ENCODE results near the gene LINC01488.

The LINC01488 gene

DNA sequence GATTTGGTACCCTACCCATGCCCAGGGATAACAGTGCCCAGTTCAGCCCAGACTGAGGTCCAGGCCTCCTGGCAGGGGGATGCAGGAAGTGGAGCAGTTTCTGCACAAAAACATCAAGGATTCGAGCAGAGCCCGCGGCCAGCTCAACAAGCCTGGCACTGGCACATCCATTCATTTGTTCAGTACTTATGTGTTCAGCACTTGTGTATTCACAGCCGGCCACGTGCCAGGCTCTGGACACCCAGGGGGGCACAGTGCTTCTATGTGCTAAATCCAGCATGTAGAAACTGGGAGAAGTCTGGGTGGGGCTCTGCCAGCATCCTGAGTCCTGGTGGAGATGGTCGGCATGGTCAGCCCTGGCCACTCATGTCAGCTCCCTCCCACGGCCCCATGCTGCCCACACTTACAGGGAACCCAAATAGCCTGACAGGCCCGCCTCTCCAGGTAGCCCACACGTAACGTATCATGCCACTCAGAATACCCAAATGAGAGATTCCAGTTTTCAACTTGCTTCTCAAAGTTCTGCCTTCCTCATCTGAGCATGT is 28.5 kb downstream of the LINC01488 start:
- no peak overlapping the region for H3K27ac ChIP-seq (ENCODE audit: insufficient read depth in 1 of 2, low read depth in 1 of 2, low read length in 2 of 2, poor library complexity in 1 of 2, severe bottlenecking in 2 of 2)
- DNase-seq: no peak
- no peaks in the 10 kb centered on the region for H3K36me3 ChIP-seq (ENCODE audit: control insufficient read depth in 4 of 4, insufficient read depth in 4 of 4, low read length in 3 of 4)
- H3K27me3 ChIP-seq (replicated peaks in 2 of 5; ENCODE audit: control insufficient read depth in 4 of 5, insufficient read depth in 5 of 5, low read length in 4 of 5): no peaks in the 10 kb centered on the region
- H3K4me3 ChIP-seq (ENCODE audit: control insufficient read depth in 1 of 7, extremely low read depth in 1 of 7, insufficient read depth in 4 of 7, low read depth in 2 of 7, low read length in 6 of 7): no peak overlapping the region
- 97% methylated on average over 10 of the region's 10 CpGs for WGBS (ENCODE audit: insufficient coverage)
- CTCF ChIA-PET: no interaction called here
- peaks cover 2 to 9% (median 6%) of the 10 kb centered on the region in 4 experiments for H3K4me1 ChIP-seq (ENCODE audit: control extremely low read depth in 1 of 4, control insufficient read depth in 4 of 4, insufficient read depth in 4 of 4, low read length in 3 of 4)
- H3K9me3 ChIP-seq (ENCODE audit: control extremely low read depth in 1 of 5, control insufficient read depth in 4 of 5, insufficient read depth in 2 of 5, low read depth in 1 of 5, low read length in 4 of 5): peaks cover 0 to 5% (median 2%) of the 10 kb centered on the region in 5 experiments
- POLR2A ChIA-PET: no interaction called here

DNA sequence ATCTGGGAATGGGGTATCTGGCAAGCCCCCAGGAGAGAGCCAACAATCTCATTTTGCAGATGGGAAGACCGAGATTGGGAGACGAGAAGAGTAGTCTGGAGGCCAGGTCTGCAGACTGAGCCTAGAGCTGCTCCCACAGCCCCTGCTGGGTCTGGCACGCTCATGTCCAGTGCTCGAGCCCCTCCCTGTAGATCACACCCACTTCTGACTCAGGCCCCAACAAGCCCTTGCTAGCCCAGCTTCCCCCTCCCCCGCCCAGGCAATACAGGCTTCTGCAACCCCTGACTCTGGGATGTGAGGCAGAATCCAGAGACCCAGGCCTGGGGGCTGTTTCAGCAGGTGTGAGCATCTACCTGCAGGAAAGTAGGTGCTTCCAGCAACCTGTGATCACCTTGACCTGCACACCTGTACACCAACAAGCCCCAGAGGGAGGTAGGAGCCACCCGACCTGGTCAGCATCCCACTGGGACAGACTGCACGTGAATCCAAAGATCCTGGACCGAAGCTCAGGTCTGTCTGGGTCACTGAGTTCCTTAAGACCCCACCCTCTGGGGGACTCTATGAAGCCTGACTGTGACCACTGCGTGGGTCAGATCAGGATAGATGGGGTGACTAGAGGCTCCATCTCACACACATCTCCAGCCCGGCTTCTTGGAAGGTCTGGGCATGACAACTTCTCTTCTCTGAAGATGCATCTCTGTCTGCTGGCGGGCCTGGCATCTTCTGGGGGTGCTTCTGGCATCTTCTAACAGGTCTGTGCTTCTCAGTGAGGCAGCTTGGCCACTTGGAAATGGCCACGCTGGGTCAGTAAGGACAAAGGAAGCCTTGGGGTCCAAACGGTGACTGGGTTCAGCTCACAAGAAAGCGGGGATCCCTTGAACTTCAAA is 29.3 kb downstream of the LINC01488 start:
- POLR2A ChIA-PET: no interaction called here
- WGBS (ENCODE audit: insufficient coverage): 95% methylated on average over 13 of the region's 14 CpGs
- peaks cover 2 to 9% (median 5%) of the 10 kb centered on the region in 4 experiments for H3K4me1 ChIP-seq (ENCODE audit: control extremely low read depth in 1 of 4, control insufficient read depth in 4 of 4, insufficient read depth in 4 of 4, low read length in 3 of 4)
- H3K27ac ChIP-seq (ENCODE audit: insufficient read depth in 1 of 2, low read depth in 1 of 2, low read length in 2 of 2, poor library complexity in 1 of 2, severe bottlenecking in 2 of 2): no peak overlapping the region
- no peaks in the 10 kb centered on the region for H3K36me3 ChIP-seq (ENCODE audit: control insufficient read depth in 4 of 4, insufficient read depth in 4 of 4, low read length in 3 of 4)
- DNase-seq: no peak
- H3K9me3 ChIP-seq (ENCODE audit: control extremely low read depth in 1 of 5, control insufficient read depth in 4 of 5, insufficient read depth in 2 of 5, low read depth in 1 of 5, low read length in 4 of 5): peaks cover 0 to 5% (median 3%) of the 10 kb centered on the region in 5 experiments
- H3K4me3 ChIP-seq (ENCODE audit: control insufficient read depth in 1 of 7, extremely low read depth in 1 of 7, insufficient read depth in 4 of 7, low read depth in 2 of 7, low read length in 6 of 7): no peak overlapping the region
- CTCF ChIA-PET: no interaction called here
- H3K27me3 ChIP-seq (replicated peaks in 2 of 5; ENCODE audit: control insufficient read depth in 4 of 5, insufficient read depth in 5 of 5, low read length in 4 of 5): no peaks in the 10 kb centered on the region

DNA sequence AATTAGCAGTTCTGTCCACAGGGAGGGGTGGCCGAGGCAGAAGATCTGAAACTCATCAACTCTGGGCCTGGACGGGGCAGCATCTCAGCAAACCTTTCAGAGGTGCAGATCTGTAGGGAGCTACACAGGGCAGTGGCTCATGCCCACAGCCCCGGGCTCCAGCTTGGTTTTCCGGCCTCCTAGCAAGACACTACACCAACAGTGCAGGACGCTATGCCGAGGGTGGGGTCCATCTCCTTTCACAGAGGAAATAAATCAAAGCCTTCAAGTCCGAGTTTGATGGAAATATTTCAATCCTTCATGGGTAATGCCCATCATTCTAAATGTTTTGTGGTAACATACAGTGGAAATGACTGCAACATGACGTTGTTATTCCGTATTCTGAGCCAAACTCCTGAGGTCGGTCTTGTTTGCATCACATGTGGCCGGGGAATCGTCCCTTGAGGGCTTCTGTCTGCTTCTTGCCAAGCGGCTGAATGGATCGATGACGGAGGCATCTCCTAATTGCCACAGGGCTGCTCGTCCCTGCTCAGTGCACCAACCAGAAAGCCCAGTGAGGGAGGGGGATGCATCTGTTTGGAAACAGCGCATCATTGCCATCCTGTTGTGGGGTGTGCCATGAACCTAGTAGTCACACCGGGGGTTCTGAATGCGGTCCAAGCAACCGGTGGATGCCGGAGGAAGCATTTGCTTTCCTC is 30.0 kb downstream of the LINC01488 start:
- H3K27me3 ChIP-seq (replicated peaks in 2 of 5; ENCODE audit: control insufficient read depth in 4 of 5, insufficient read depth in 5 of 5, low read length in 4 of 5): no peaks in the 10 kb centered on the region
- peaks cover 2 to 9% (median 5%) of the 10 kb centered on the region in 4 experiments for H3K4me1 ChIP-seq (ENCODE audit: control extremely low read depth in 1 of 4, control insufficient read depth in 4 of 4, insufficient read depth in 4 of 4, low read length in 3 of 4)
- POLR2A ChIA-PET: no interaction called here
- H3K9me3 ChIP-seq (ENCODE audit: control extremely low read depth in 1 of 5, control insufficient read depth in 4 of 5, insufficient read depth in 2 of 5, low read depth in 1 of 5, low read length in 4 of 5): peaks cover 0 to 8% (median 0%) of the 10 kb centered on the region in 5 experiments
- CTCF ChIA-PET: no interaction called here
- WGBS (ENCODE audit: insufficient coverage): 96% methylated on average over 15 of the region's 21 CpGs
- no peak for DNase-seq
- no peak overlapping the region for H3K4me3 ChIP-seq (ENCODE audit: control insufficient read depth in 1 of 7, extremely low read depth in 1 of 7, insufficient read depth in 4 of 7, low read depth in 2 of 7, low read length in 6 of 7)
- no peaks in the 10 kb centered on the region for H3K36me3 ChIP-seq (ENCODE audit: control insufficient read depth in 4 of 4, insufficient read depth in 4 of 4, low read length in 3 of 4)
- H3K27ac ChIP-seq (ENCODE audit: insufficient read depth in 1 of 2, low read depth in 1 of 2, low read length in 2 of 2, poor library complexity in 1 of 2, severe bottlenecking in 2 of 2): no peak overlapping the region

DNA sequence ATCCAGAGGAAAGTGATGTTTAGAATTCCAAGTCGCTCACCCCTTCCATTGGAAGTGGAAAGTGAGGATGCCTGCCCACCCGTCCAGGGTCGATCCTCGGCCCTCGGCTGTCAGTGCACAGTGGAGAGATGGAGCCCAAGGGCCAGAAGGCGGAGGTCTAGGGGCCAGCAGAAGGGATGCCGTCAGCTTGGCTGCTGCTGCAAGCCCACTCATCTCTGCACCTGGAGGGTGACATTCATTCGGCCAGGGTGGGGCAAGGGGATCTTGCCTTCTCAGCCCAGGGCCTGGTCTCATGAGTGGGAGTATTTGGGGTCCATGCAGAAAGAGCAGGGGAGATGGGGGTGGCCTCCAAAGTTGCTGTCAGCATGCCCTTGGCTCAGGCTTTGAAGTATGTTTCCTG is 30.7 kb downstream of the LINC01488 start:
- H3K9me3 ChIP-seq (ENCODE audit: control extremely low read depth in 1 of 5, control insufficient read depth in 4 of 5, insufficient read depth in 2 of 5, low read depth in 1 of 5, low read length in 4 of 5): peaks cover 0 to 13% (median 3%) of the 10 kb centered on the region in 5 experiments
- peaks cover 2 to 9% (median 5%) of the 10 kb centered on the region in 4 experiments for H3K4me1 ChIP-seq (ENCODE audit: control extremely low read depth in 1 of 4, control insufficient read depth in 4 of 4, insufficient read depth in 4 of 4, low read length in 3 of 4)
- 98% methylated on average over 8 of the region's 8 CpGs for WGBS (ENCODE audit: insufficient coverage)
- POLR2A ChIA-PET: no interaction called here
- no peak overlapping the region for H3K27ac ChIP-seq (ENCODE audit: insufficient read depth in 1 of 2, low read depth in 1 of 2, low read length in 2 of 2, poor library complexity in 1 of 2, severe bottlenecking in 2 of 2)
- H3K27me3 ChIP-seq (replicated peaks in 2 of 5; ENCODE audit: control insufficient read depth in 4 of 5, insufficient read depth in 5 of 5, low read length in 4 of 5): no peaks in the 10 kb centered on the region
- no peak for DNase-seq
- H3K4me3 ChIP-seq (ENCODE audit: control insufficient read depth in 1 of 7, extremely low read depth in 1 of 7, insufficient read depth in 4 of 7, low read depth in 2 of 7, low read length in 6 of 7): no peak overlapping the region
- no peaks in the 10 kb centered on the region for H3K36me3 ChIP-seq (ENCODE audit: control insufficient read depth in 4 of 4, insufficient read depth in 4 of 4, low read length in 3 of 4)
- CTCF ChIA-PET: interaction anchor here (0.7 kb wide), 1 partner anchor 9 kb away, joined by 3 read pairs; no protein-coding TSS in a partner anchor

DNA sequence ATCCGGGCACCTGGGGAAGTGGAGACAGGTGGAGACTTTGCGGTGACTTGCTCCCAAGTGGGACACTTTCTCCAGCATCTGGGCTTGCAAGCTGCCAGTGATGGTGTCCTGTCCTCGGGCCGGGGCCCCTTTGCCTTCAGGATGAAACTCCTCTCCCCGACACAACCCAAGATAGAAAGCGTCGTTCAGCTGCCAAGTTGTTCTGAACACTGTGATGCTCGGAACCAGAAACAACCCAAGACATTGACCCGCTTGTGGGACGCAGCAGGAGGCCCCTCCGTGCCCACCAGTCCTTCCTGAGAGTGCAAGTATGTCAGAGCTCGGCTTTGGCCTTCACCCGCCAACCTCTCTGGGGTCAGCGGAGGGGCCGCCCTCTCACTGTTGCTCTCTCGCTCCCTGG is 31.3 kb downstream of the LINC01488 start:
- Histone ChIP-seq H3K36me3 (ENCODE audit: control insufficient read depth in 4 of 4, insufficient read depth in 4 of 4, low read length in 3 of 4) (no peaks in the 10 kb centered on the region), H3K27ac (ENCODE audit: insufficient read depth in 1 of 2, low read depth in 1 of 2, low read length in 2 of 2, poor library complexity in 1 of 2, severe bottlenecking in 2 of 2) (no peak overlapping the region), H3K4me1 (ENCODE audit: control extremely low read depth in 1 of 4, control insufficient read depth in 4 of 4, insufficient read depth in 4 of 4, low read length in 3 of 4) (peaks cover 2 to 9% (median 5%) of the 10 kb centered on the region in 4 experiments), H3K27me3 (replicated peaks in 2 of 5; ENCODE audit: control insufficient read depth in 4 of 5, insufficient read depth in 5 of 5, low read length in 4 of 5) (no peaks in the 10 kb centered on the region), H3K4me3 (ENCODE audit: control insufficient read depth in 1 of 7, extremely low read depth in 1 of 7, insufficient read depth in 4 of 7, low read depth in 2 of 7, low read length in 6 of 7) (no peak overlapping the region), H3K9me3 (ENCODE audit: control extremely low read depth in 1 of 5, control insufficient read depth in 4 of 5, insufficient read depth in 2 of 5, low read depth in 1 of 5, low read length in 4 of 5) (peaks cover 0 to 16% (median 9%) of the 10 kb centered on the region in 5 experiments)
- ChIA-PET CTCF (interaction anchor here (0.7 to 1.4 kb wide), 3 partner anchors 10 to 131 kb away, joined by 3 read pairs; no protein-coding TSS in a partner anchor), POLR2A (no interaction called here)
- no peak for DNase-seq
- 94% methylated on average over 15 of the region's 16 CpGs for WGBS (ENCODE audit: insufficient coverage)

DNA sequence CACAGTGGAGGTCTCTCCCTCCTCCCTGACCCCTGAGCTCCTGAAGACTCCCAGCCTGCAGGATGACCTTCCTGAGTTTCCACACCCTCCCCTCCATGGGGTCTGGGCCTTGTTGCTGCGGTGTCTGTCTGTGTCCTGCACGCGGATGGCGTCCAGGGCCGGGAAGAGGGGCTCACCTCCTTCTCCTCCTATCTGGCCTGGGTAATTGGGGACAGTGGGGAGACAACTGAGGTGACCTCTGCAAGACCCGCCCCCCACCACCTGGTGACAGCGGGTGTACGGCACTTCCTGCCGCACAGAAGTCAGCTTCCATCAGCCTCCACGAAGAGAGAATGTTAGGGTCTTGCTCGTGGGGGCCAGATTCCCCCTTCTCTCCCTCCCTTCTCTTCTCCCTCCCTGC is 31.7 kb downstream of the LINC01488 start:
- no peaks in the 10 kb centered on the region for H3K36me3 ChIP-seq (ENCODE audit: control insufficient read depth in 4 of 4, insufficient read depth in 4 of 4, low read length in 3 of 4)
- H3K9me3 ChIP-seq (ENCODE audit: control extremely low read depth in 1 of 5, control insufficient read depth in 4 of 5, insufficient read depth in 2 of 5, low read depth in 1 of 5, low read length in 4 of 5): peaks cover 0 to 16% (median 12%) of the 10 kb centered on the region in 5 experiments
- H3K4me3 ChIP-seq (ENCODE audit: control insufficient read depth in 1 of 7, extremely low read depth in 1 of 7, insufficient read depth in 4 of 7, low read depth in 2 of 7, low read length in 6 of 7): no peak overlapping the region
- no peaks in the 10 kb centered on the region for H3K27me3 ChIP-seq (replicated peaks in 2 of 5; ENCODE audit: control insufficient read depth in 4 of 5, insufficient read depth in 5 of 5, low read length in 4 of 5)
- no peak for DNase-seq
- no peak overlapping the region for H3K27ac ChIP-seq (ENCODE audit: insufficient read depth in 1 of 2, low read depth in 1 of 2, low read length in 2 of 2, poor library complexity in 1 of 2, severe bottlenecking in 2 of 2)
- POLR2A ChIA-PET: no interaction called here
- peaks cover 2 to 9% (median 5%) of the 10 kb centered on the region in 4 experiments for H3K4me1 ChIP-seq (ENCODE audit: control extremely low read depth in 1 of 4, control insufficient read depth in 4 of 4, insufficient read depth in 4 of 4, low read length in 3 of 4)
- 89% methylated on average over 11 of the region's 11 CpGs for WGBS (ENCODE audit: insufficient coverage)
- CTCF ChIA-PET: interaction anchor here (0.8 to 1.4 kb wide), 2 partner anchors 14 to 131 kb away, joined by 3 read pairs; no protein-coding TSS in a partner anchor

All from common myeloid progenitor, CD34-positive (primary cell).